Calu3 (cell line): ENCODE data around the gene GFRA1. TPM values are rescaled to one million over a fixed set of nuclear protein-coding genes. Genes with fewer than 3 reads are reported as not detected.

Source experiments
- BruUV-seq: library from RNA; stranded (reverse); fragments of 400-500 nt; replicated peaks from 2 replicates; lab custom pipeline; 2021; lab: Mats Ljungman, UMichigan
- CTCF ChIA-PET: fragments of 300-600 bp; sonication (Branson Sonifier 250); formaldehyde crosslinking; loops from one replicate; lab custom pipeline; 2022; ENCODE audit warnings: antibody characterized with exemption; lab: Charles Lee
- DNase-seq: peaks from one replicate; pipeline ENCODE4 v3.0.0; 2022
- H3K27ac Mint-ChIP-seq: one replicate; pipeline ENCODE4 v1.8.0; 2022; ENCODE audit warnings: mixed read lengths; ENCODE audit not compliant: unreplicated experiment
- H3K27me3 Mint-ChIP-seq: one replicate; pipeline ENCODE4 v1.8.0; 2022; ENCODE audit warnings: mixed read lengths; ENCODE audit not compliant: unreplicated experiment
- H3K36me3 Mint-ChIP-seq: one replicate; pipeline ENCODE4 v1.8.0; 2022; ENCODE audit warnings: mild to moderate bottlenecking, moderate library complexity, mixed read lengths; ENCODE audit not compliant: insufficient read depth, unreplicated experiment
- H3K4me1 Mint-ChIP-seq: one replicate; pipeline ENCODE4 v1.8.0; 2022; ENCODE audit warnings: mild to moderate bottlenecking, low read depth, mixed read lengths; ENCODE audit not compliant: unreplicated experiment
- H3K4me3 Mint-ChIP-seq: one replicate; pipeline ENCODE4 v1.8.0; 2022; ENCODE audit warnings: mild to moderate bottlenecking, low read depth, moderate library complexity, mixed read lengths; ENCODE audit not compliant: unreplicated experiment
- H3K9me3 Mint-ChIP-seq: one replicate; pipeline ENCODE4 v1.8.0; 2022; ENCODE audit warnings: low read depth, mixed read lengths; ENCODE audit not compliant: unreplicated experiment
- intact Hi-C: fragments of 100-400 bp; cut with micrococcal nuclease; formaldehyde crosslinking; loops from one replicate; pipeline ENCODE4 v1.10.0; 2022; ENCODE audit not compliant: unreplicated experiment
- total RNA-seq: library from RNA; stranded (reverse); gene quantifications from 2 replicates; pipeline ENCODE4 v1.2.3, GENCODE V29; 2022
- TF ChIP-seq, protein P1 (sequence below): fragments of 200-600 bp; IDR thresholded peaks from one replicate; pipeline ENCODE4 v1.8.0; 2022; ENCODE audit warnings: antibody characterized with exemption; ENCODE audit not compliant: unreplicated experiment

Gene GFRA1
- total RNA-seq, 1 experiment from 2014 or later, result not detected

GRCh38 chr10:116160271-116160670 is 112.7 kb downstream of the GFRA1 start:
- no peaks in the 10 kb centered on the region for H3K9me3 Mint-ChIP-seq
- H3K36me3 Mint-ChIP-seq, result no peaks in the 10 kb centered on the region
- DNase-seq, result no peak
- BruUV-seq, result no TSS peak
- CTCF ChIA-PET, result no interaction called here
- no peak overlapping the region for H3K4me3 Mint-ChIP-seq
- no peaks in the 10 kb centered on the region for H3K4me1 Mint-ChIP-seq
- no peak overlapping the region for H3K27ac Mint-ChIP-seq
- H3K27me3 Mint-ChIP-seq, result no peaks in the 10 kb centered on the region
- intact Hi-C loops, result no loop called here
- TF ChIP-seq, protein P1, sequence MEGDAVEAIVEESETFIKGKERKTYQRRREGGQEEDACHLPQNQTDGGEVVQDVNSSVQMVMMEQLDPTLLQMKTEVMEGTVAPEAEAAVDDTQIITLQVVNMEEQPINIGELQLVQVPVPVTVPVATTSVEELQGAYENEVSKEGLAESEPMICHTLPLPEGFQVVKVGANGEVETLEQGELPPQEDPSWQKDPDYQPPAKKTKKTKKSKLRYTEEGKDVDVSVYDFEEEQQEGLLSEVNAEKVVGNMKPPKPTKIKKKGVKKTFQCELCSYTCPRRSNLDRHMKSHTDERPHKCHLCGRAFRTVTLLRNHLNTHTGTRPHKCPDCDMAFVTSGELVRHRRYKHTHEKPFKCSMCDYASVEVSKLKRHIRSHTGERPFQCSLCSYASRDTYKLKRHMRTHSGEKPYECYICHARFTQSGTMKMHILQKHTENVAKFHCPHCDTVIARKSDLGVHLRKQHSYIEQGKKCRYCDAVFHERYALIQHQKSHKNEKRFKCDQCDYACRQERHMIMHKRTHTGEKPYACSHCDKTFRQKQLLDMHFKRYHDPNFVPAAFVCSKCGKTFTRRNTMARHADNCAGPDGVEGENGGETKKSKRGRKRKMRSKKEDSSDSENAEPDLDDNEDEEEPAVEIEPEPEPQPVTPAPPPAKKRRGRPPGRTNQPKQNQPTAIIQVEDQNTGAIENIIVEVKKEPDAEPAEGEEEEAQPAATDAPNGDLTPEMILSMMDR, result no peak

- no peak overlapping the region for H3K4me3 Mint-ChIP-seq
- H3K9me3 Mint-ChIP-seq, result no peaks in the 10 kb centered on the region
- no peak for DNase-seq
- no peak overlapping the region for H3K27ac Mint-ChIP-seq
- no TSS peak for BruUV-seq
- H3K27me3 Mint-ChIP-seq, result no peaks in the 10 kb centered on the region
- intact Hi-C loops, result no loop called here
- no peaks in the 10 kb centered on the region for H3K36me3 Mint-ChIP-seq
- CTCF ChIA-PET, result no interaction called here
- no peaks in the 10 kb centered on the region for H3K4me1 Mint-ChIP-seq
- TF ChIP-seq, protein P1, result no peak
These were observed 113.8 kb downstream of the GFRA1 start for GRCh38 chr10:116159197-116159596.

- Mint-ChIP-seq H3K27ac (no peak overlapping the region), H3K4me3 (no peak overlapping the region), H3K4me1 (no peaks in the 10 kb centered on the region), H3K36me3 (no peaks in the 10 kb centered on the region), H3K9me3 (no peaks in the 10 kb centered on the region), H3K27me3 (no peaks in the 10 kb centered on the region)
- TF ChIP-seq, protein P1, result no peak
- BruUV-seq, result no TSS peak
- intact Hi-C loops, result no loop called here
- CTCF ChIA-PET, result no interaction called here
- DNase-seq, result no peak
These were observed 115.0 kb downstream of the GFRA1 start for GRCh38 chr10:116158036-116158435.

DNA sequence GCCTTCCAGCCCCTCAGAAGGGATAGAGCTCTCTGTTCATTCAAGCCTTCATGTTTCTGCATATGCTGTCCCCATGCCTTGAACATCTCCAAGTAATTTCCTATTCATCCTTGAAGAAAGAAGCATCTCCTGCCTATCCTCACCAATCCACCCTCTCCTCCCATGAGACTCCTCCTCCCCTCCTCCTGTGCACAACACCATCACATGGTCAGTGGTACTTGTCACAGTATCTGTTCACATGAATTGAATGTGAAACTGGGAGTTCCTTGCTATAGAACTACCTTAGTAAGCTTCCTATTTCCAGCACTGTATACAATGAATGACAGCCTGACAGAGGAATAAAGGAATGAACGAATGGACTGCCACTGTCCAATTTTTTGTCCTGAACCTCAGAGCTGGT is 115.5 kb downstream of the GFRA1 start:
- H3K27ac Mint-ChIP-seq, result no peak overlapping the region
- no TSS peak for BruUV-seq
- TF ChIP-seq, protein P1, result no peak
- no peak for DNase-seq
- H3K36me3 Mint-ChIP-seq, result no peaks in the 10 kb centered on the region
- H3K4me3 Mint-ChIP-seq, result no peak overlapping the region
- H3K9me3 Mint-ChIP-seq, result no peaks in the 10 kb centered on the region
- H3K4me1 Mint-ChIP-seq, result no peaks in the 10 kb centered on the region
- H3K27me3 Mint-ChIP-seq, result no peaks in the 10 kb centered on the region
- intact Hi-C loops, result no loop called here
- CTCF ChIA-PET, result no interaction called here

GRCh38 chr10:116156819-116157218 is 116.2 kb downstream of the GFRA1 start:
- Mint-ChIP-seq H3K27ac (no peak overlapping the region), H3K36me3 (no peaks in the 10 kb centered on the region), H3K9me3 (no peaks in the 10 kb centered on the region), H3K27me3 (peaks cover 6% of the 10 kb centered on the region), H3K4me3 (no peak overlapping the region), H3K4me1 (no peaks in the 10 kb centered on the region)
- CTCF ChIA-PET, result no interaction called here
- intact Hi-C loops, result no loop called here
- no TSS peak for BruUV-seq
- no peak for DNase-seq
- TF ChIP-seq, protein P1, result no peak
